Inferior parietal cortex (tissue), 1 donor: ENCODE measurements around the gene SDF2L1.

ENCODE experiments used
- DNase-seq: peaks from one replicate; pipeline ENCODE4 v3.0.0-alpha.2; 2016; ENCODE audit errors: extremely low spot score

SDF2L1 gene

GRCh38 chr22:21622011-21622918, 19.8 kb upstream of the SDF2L1 start:
- no peak for DNase-seq

- peak; percentile 64 for DNase-seq
Observed at GRCh38 chr22:21622919-21623647, 19.0 kb upstream of the SDF2L1 start.

- DNase-seq, result no peak
Observed at GRCh38 chr22:21623648-21623970, 18.5 kb upstream of the SDF2L1 start.

GRCh38 chr22:21624120-21624879, 17.8 kb upstream of the SDF2L1 start:
- peak; percentile 68 for DNase-seq

GRCh38 chr22:21624880-21625791, 17.0 kb upstream of the SDF2L1 start:
- DNase-seq, result no peak

GRCh38 chr22:21626073-21626734, 15.9 kb upstream of the SDF2L1 start:
- no peak for DNase-seq

- DNase-seq, result no peak
Observed at GRCh38 chr22:21626735-21627469, 15.2 kb upstream of the SDF2L1 start.

GRCh38 chr22:21628386-21629254, 13.5 kb upstream of the SDF2L1 start:
- DNase-seq, result no peak

- DNase-seq, result peak; percentile 98
Observed at GRCh38 chr22:21629255-21630149, 12.6 kb upstream of the SDF2L1 start, which contains the start of gene YDJC. YDJC (minus strand) TSS chr22:21630022; CDS start chr22:21630014, 8 bp downstream.

GRCh38 chr22:21631025-21631424, 11.1 kb upstream of the SDF2L1 start:
- no peak for DNase-seq

- DNase-seq, result peak; percentile 91
Observed at GRCh38 chr22:21632237-21632895, 9.7 kb upstream of the SDF2L1 start, which contains the start of gene CCDC116. CCDC116 (plus strand) TSS chr22:21632760; CDS start chr22:21633182, 422 bp downstream.

- no peak for DNase-seq
Observed at GRCh38 chr22:21632931-21633330, 9.2 kb upstream of the SDF2L1 start.

GRCh38 chr22:21633481-21633880, 8.6 kb upstream of the SDF2L1 start:
- DNase-seq, result no peak

- no peak for DNase-seq
Observed at GRCh38 chr22:21634081-21634480, 8.0 kb upstream of the SDF2L1 start.

- DNase-seq, result no peak
Observed at GRCh38 chr22:21634844-21635243, 7.3 kb upstream of the SDF2L1 start.

- no peak for DNase-seq
Observed at GRCh38 chr22:21635771-21636510, 6.2 kb upstream of the SDF2L1 start.
